Measurements from ENCODE around the gene IFNA17.
"Not testable (repeated sequence)": the region's sequence is repeated elsewhere in the genome, so short reads cannot be mapped to it uniquely, and the experiment has no call there.

IFNA17 gene

GRCh38 chr9:21244836-21245235 lies 16.8 kb upstream of the IFNA17 start:
- Histone ChIP-seq H3K9me3 (ENCODE audit: control insufficient read depth, insufficient read depth, low read length) (no peaks in the 10 kb centered on the region), H3K27me3 (ENCODE audit: control insufficient read depth, insufficient read depth, low read length) (no peaks in the 10 kb centered on the region), H3K4me1 (ENCODE audit: control insufficient read depth, insufficient read depth, low read length) (no peaks in the 10 kb centered on the region), H3K27ac (ENCODE audit: low read length) (no peak overlapping the region), H3K4me3 (ENCODE audit: low read length) (no peak overlapping the region), H3K36me3 (ENCODE audit: control insufficient read depth, insufficient read depth, low read length) (no peaks in the 10 kb centered on the region)
- no CpG with 5 or more reads among the region's 2 CpGs for WGBS (ENCODE audit: insufficient coverage, insufficient read length)
- DNase-seq (ENCODE audit: low read depth, low spot score), result no peak

- no peak for DNase-seq (ENCODE audit: low read depth, low spot score)
- H3K36me3 ChIP-seq (ENCODE audit: control insufficient read depth, insufficient read depth, low read length), result no peaks in the 10 kb centered on the region
- H3K27me3 ChIP-seq (ENCODE audit: control insufficient read depth, insufficient read depth, low read length), result no peaks in the 10 kb centered on the region
- no peak within 1 kb of the TSS for H3K4me3 ChIP-seq (ENCODE audit: low read length)
- no peaks in the 10 kb centered on the region for H3K4me1 ChIP-seq (ENCODE audit: control insufficient read depth, insufficient read depth, low read length)
- H3K27ac ChIP-seq (ENCODE audit: low read length), result no peak within 1 kb of the TSS
- no peaks in the 10 kb centered on the region for H3K9me3 ChIP-seq (ENCODE audit: control insufficient read depth, insufficient read depth, low read length)
- no CpG with 5 or more reads among the region's 2 CpGs for WGBS (ENCODE audit: insufficient coverage, insufficient read length)
Observed at GRCh38 chr9:21239911-21240310, 11.9 kb upstream of the IFNA17 start, which contains the start of gene IFNA14. TSS of gene IFNA14 (minus strand) at chr9:21240005. CDS start at chr9:21239935, 70 bp downstream.

- not testable (repeated sequence) for H3K4me3 ChIP-seq (ENCODE audit: low read length); H3K36me3 ChIP-seq (ENCODE audit: control insufficient read depth, insufficient read depth, low read length); DNase-seq (ENCODE audit: low read depth, low spot score); H3K27ac ChIP-seq (ENCODE audit: low read length); H3K9me3 ChIP-seq (ENCODE audit: control insufficient read depth, insufficient read depth, low read length); H3K4me1 ChIP-seq (ENCODE audit: control insufficient read depth, insufficient read depth, low read length); H3K27me3 ChIP-seq (ENCODE audit: control insufficient read depth, insufficient read depth, low read length)
- no CpG with 5 or more reads among the region's 1 CpG for WGBS (ENCODE audit: insufficient coverage, insufficient read length)
Observed at GRCh38 chr9:21236360-21236714, 8.3 kb upstream of the IFNA17 start.

- not testable (repeated sequence) for H3K36me3 ChIP-seq (ENCODE audit: control insufficient read depth, insufficient read depth, low read length); H3K27me3 ChIP-seq (ENCODE audit: control insufficient read depth, insufficient read depth, low read length); DNase-seq (ENCODE audit: low read depth, low spot score); H3K4me1 ChIP-seq (ENCODE audit: control insufficient read depth, insufficient read depth, low read length); H3K4me3 ChIP-seq (ENCODE audit: low read length); H3K27ac ChIP-seq (ENCODE audit: low read length); H3K9me3 ChIP-seq (ENCODE audit: control insufficient read depth, insufficient read depth, low read length)
- no CpG with 5 or more reads among the region's 8 CpGs for WGBS (ENCODE audit: insufficient coverage, insufficient read length)
Observed at GRCh38 chr9:21235468-21236359, 7.7 kb upstream of the IFNA17 start.

GRCh38 chr9:21234153-21234687 lies 6.2 kb upstream of the IFNA17 start:
- Histone ChIP-seq H3K9me3 (ENCODE audit: control insufficient read depth, insufficient read depth, low read length) (no peaks in the 10 kb centered on the region), H3K4me3 (ENCODE audit: low read length) (no peak overlapping the region), H3K36me3 (ENCODE audit: control insufficient read depth, insufficient read depth, low read length) (no peaks in the 10 kb centered on the region), H3K27ac (ENCODE audit: low read length) (no peak overlapping the region), H3K4me1 (ENCODE audit: control insufficient read depth, insufficient read depth, low read length) (no peaks in the 10 kb centered on the region), H3K27me3 (ENCODE audit: control insufficient read depth, insufficient read depth, low read length) (no peaks in the 10 kb centered on the region)
- WGBS (ENCODE audit: insufficient coverage, insufficient read length), result no CpG with 5 or more reads among the region's 4 CpGs
- DNase-seq (ENCODE audit: low read depth, low spot score), result no peak

GRCh38 chr9:21233258-21233657 lies 5.2 kb upstream of the IFNA17 start:
- Histone ChIP-seq H3K4me1 (ENCODE audit: control insufficient read depth, insufficient read depth, low read length) (no peaks in the 10 kb centered on the region), H3K27me3 (ENCODE audit: control insufficient read depth, insufficient read depth, low read length) (no peaks in the 10 kb centered on the region), H3K4me3 (ENCODE audit: low read length) (no peak overlapping the region), H3K9me3 (ENCODE audit: control insufficient read depth, insufficient read depth, low read length) (no peaks in the 10 kb centered on the region), H3K27ac (ENCODE audit: low read length) (no peak overlapping the region), H3K36me3 (ENCODE audit: control insufficient read depth, insufficient read depth, low read length) (no peaks in the 10 kb centered on the region)
- no CpG with 5 or more reads among the region's 2 CpGs for WGBS (ENCODE audit: insufficient coverage, insufficient read length)
- DNase-seq (ENCODE audit: low read depth, low spot score), result no peak

- not testable (repeated sequence) for DNase-seq (ENCODE audit: low read depth, low spot score)
Observed at GRCh38 chr9:21217211-21217610, 10.8 kb downstream of the IFNA17 start, which contains the start of gene IFNA16. TSS of gene IFNA16 (minus strand) at chr9:21217311. CDS start at chr9:21217305, 6 bp downstream.

GRCh38 chr9:21213411-21214326 lies 14.4 kb downstream of the IFNA17 start:
- H3K4me3 ChIP-seq (ENCODE audit: low read length); DNase-seq (ENCODE audit: low read depth, low spot score): not testable (repeated sequence)
- WGBS (ENCODE audit: insufficient coverage, insufficient read length), result no CpG with 5 or more reads among the region's 5 CpGs

More at GRCh38 chr9:21217211-21217610, 10.8 kb downstream of the IFNA17 start, which contains the start of gene IFNA16:
- H3K9me3 ChIP-seq (ENCODE audit: control insufficient read depth, insufficient read depth, low read length); H3K27ac ChIP-seq (ENCODE audit: low read length); H3K27me3 ChIP-seq (ENCODE audit: control insufficient read depth, insufficient read depth, low read length); H3K4me1 ChIP-seq (ENCODE audit: control insufficient read depth, insufficient read depth, low read length); H3K36me3 ChIP-seq (ENCODE audit: control insufficient read depth, insufficient read depth, low read length); H3K4me3 ChIP-seq (ENCODE audit: low read length): not testable (repeated sequence)
- no CpG with 5 or more reads among the region's 1 CpG for WGBS (ENCODE audit: insufficient coverage, insufficient read length)

GRCh38 chr9:21212160-21212559 lies 15.9 kb downstream of the IFNA17 start:
- H3K36me3 ChIP-seq (ENCODE audit: control insufficient read depth, insufficient read depth, low read length); H3K9me3 ChIP-seq (ENCODE audit: control insufficient read depth, insufficient read depth, low read length); DNase-seq (ENCODE audit: low read depth, low spot score); H3K4me3 ChIP-seq (ENCODE audit: low read length); H3K27ac ChIP-seq (ENCODE audit: low read length); H3K27me3 ChIP-seq (ENCODE audit: control insufficient read depth, insufficient read depth, low read length); H3K4me1 ChIP-seq (ENCODE audit: control insufficient read depth, insufficient read depth, low read length): not testable (repeated sequence)
- WGBS (ENCODE audit: insufficient coverage, insufficient read length), result no CpG with 5 or more reads among the region's 2 CpGs

More at GRCh38 chr9:21213411-21214326, 14.4 kb downstream of the IFNA17 start:
- H3K9me3 ChIP-seq (ENCODE audit: control insufficient read depth, insufficient read depth, low read length); H3K4me1 ChIP-seq (ENCODE audit: control insufficient read depth, insufficient read depth, low read length); H3K27me3 ChIP-seq (ENCODE audit: control insufficient read depth, insufficient read depth, low read length); H3K36me3 ChIP-seq (ENCODE audit: control insufficient read depth, insufficient read depth, low read length); H3K27ac ChIP-seq (ENCODE audit: low read length): not testable (repeated sequence)

GRCh38 chr9:21210782-21211181 lies 17.2 kb downstream of the IFNA17 start:
- not testable (repeated sequence) for H3K27me3 ChIP-seq (ENCODE audit: control insufficient read depth, insufficient read depth, low read length); H3K9me3 ChIP-seq (ENCODE audit: control insufficient read depth, insufficient read depth, low read length); H3K36me3 ChIP-seq (ENCODE audit: control insufficient read depth, insufficient read depth, low read length); DNase-seq (ENCODE audit: low read depth, low spot score); H3K4me3 ChIP-seq (ENCODE audit: low read length); H3K4me1 ChIP-seq (ENCODE audit: control insufficient read depth, insufficient read depth, low read length); H3K27ac ChIP-seq (ENCODE audit: low read length)
- no CpG with 5 or more reads among the region's 2 CpGs for WGBS (ENCODE audit: insufficient coverage, insufficient read length)

Measured in iPS DF 6.9 (cell line).